ENCODE data around the gene MAP1LC3C.

DNA sequence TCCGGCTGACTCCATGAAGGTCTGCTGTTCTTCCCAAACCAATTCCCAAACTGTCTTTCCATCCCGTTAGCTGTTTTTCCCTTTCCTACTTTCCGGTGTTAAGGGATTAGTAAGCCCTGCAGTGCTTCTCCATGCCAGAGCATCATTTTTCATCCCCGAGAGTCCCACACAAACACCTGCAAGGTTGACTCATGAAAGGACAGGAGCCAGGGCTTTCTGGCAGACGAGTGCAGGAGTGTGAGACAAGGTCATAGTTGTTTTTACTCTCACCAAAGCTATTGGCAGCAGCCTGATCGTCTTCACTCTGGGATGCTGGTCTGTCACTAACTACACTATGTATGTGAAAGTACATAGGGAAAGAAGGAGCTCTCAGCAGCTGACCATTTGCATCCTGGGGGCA lies 51.5 kb downstream of the MAP1LC3C start:
- TF ChIP-seq POLR2A (IDR thresholded peaks at IDR 0.05) (no peak), POLR2AphosphoS5 (IDR thresholded peaks at IDR 0.05) (no peak)
- TF ChIP-seq, protein P1, sequence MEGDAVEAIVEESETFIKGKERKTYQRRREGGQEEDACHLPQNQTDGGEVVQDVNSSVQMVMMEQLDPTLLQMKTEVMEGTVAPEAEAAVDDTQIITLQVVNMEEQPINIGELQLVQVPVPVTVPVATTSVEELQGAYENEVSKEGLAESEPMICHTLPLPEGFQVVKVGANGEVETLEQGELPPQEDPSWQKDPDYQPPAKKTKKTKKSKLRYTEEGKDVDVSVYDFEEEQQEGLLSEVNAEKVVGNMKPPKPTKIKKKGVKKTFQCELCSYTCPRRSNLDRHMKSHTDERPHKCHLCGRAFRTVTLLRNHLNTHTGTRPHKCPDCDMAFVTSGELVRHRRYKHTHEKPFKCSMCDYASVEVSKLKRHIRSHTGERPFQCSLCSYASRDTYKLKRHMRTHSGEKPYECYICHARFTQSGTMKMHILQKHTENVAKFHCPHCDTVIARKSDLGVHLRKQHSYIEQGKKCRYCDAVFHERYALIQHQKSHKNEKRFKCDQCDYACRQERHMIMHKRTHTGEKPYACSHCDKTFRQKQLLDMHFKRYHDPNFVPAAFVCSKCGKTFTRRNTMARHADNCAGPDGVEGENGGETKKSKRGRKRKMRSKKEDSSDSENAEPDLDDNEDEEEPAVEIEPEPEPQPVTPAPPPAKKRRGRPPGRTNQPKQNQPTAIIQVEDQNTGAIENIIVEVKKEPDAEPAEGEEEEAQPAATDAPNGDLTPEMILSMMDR (IDR thresholded peaks at IDR 0.05): no peak

All from gastroesophageal sphincter (tissue), 3 donors.